Upper lobe of right lung (tissue), 1 donor: ENCODE measurements around the gene SPRING1. TPM values are rescaled to one million over a fixed set of nuclear protein-coding genes. Genes with fewer than 3 reads are reported as not detected.

ENCODE experiments used
- ATAC-seq: fragments of 200-7000 bp; cut with Tn5 transposase; one replicate; pipeline ENCODE4 v1.9.1; 2020; ENCODE audit warnings: mild to moderate bottlenecking, moderate library complexity
- DNase-seq: peaks from one replicate; pipeline ENCODE4 v3.0.0-alpha.2; 2020
- H3K27ac ChIP-seq: fragments of 200-600 bp; one replicate; pipeline ENCODE4 v1.8.0; 2022
- H3K27me3 ChIP-seq: fragments of 200-600 bp; one replicate; pipeline ENCODE4 v1.8.0; 2022; ENCODE audit warnings: mild to moderate bottlenecking
- H3K36me3 ChIP-seq: fragments of 200-600 bp; one replicate; pipeline ENCODE4 v1.8.0; 2022
- H3K4me1 ChIP-seq: fragments of 200-600 bp; one replicate; pipeline ENCODE4 v1.8.0; 2022
- H3K4me3 ChIP-seq: fragments of 200-600 bp; one replicate; pipeline ENCODE4 v1.8.0; 2022; ENCODE audit warnings: mild to moderate bottlenecking
- H3K9me3 ChIP-seq: fragments of 200-600 bp; one replicate; pipeline ENCODE4 v1.8.0; 2022
- CTCF ChIP-seq: fragments of 200-600 bp; IDR thresholded peaks from one replicate; pipeline ENCODE4 v1.8.0; 2022; ENCODE audit warnings: antibody characterized with exemption
- intact Hi-C: fragments of 100-400 bp; cut with DNase I; formaldehyde crosslinking; loops from one replicate; pipeline ENCODE4 v1.11.0; 2022
- total RNA-seq: library from RNA; stranded (reverse); fragmentation: NEBNext Ultra II Directional; extraction: Animal tissue kit (Norgen Biotek cat#: 25700); gene quantifications from one replicate; pipeline ENCODE4 v1.2.1, GENCODE V29; 2021
- donor health status: DM: no; HTN: yes; CAD: no; lungs with severe emphysema.

Gene SPRING1
- total RNA-seq, 1 donor from 2014 or later: 126 TPM

- peak overlapping the region; percentile 36 for H3K27ac ChIP-seq
- peaks cover 14% of the 10 kb centered on the region for H3K36me3 ChIP-seq
- no peak overlapping the region for H3K4me3 ChIP-seq
- TF ChIP-seq CTCF: no peak
- H3K9me3 ChIP-seq: no peaks in the 10 kb centered on the region
- intact Hi-C loops: no loop called here
- no peaks in the 10 kb centered on the region for H3K27me3 ChIP-seq
- peak; percentile 83 for ATAC-seq
- peaks cover 44% of the 10 kb centered on the region for H3K4me1 ChIP-seq
- no peak for DNase-seq
Observed at GRCh38 chr12:116727891-116728290, 10.0 kb downstream of the SPRING1 start.

GRCh38 chr12:116727261-116727660 is 10.6 kb downstream of the SPRING1 start:
- no peak for TF ChIP-seq CTCF
- DNase-seq: no peak
- peaks cover 16% of the 10 kb centered on the region for H3K36me3 ChIP-seq
- H3K27me3 ChIP-seq: no peaks in the 10 kb centered on the region
- H3K4me3 ChIP-seq: no peak overlapping the region
- peak; percentile 60 for ATAC-seq
- peak overlapping the region; percentile 66 for H3K27ac ChIP-seq
- intact Hi-C loops: no loop called here
- H3K4me1 ChIP-seq: peaks cover 44% of the 10 kb centered on the region
- H3K9me3 ChIP-seq: no peaks in the 10 kb centered on the region

GRCh38 chr12:116726694-116727093 is 11.2 kb downstream of the SPRING1 start:
- intact Hi-C loops: no loop called here
- ATAC-seq: peak; percentile 68
- Histone ChIP-seq H3K4me3 (no peak overlapping the region), H3K4me1 (peaks cover 39% of the 10 kb centered on the region), H3K27me3 (no peaks in the 10 kb centered on the region), H3K27ac (peak overlapping the region; percentile 66), H3K36me3 (peaks cover 22% of the 10 kb centered on the region), H3K9me3 (no peaks in the 10 kb centered on the region)
- no peak for TF ChIP-seq CTCF
- DNase-seq: no peak

GRCh38 chr12:116722245-116722644 is 15.6 kb downstream of the SPRING1 start:
- ATAC-seq (no peak), DNase-seq (no peak)
- peaks cover 38% of the 10 kb centered on the region for H3K36me3 ChIP-seq
- TF ChIP-seq CTCF: no peak
- intact Hi-C loops: no loop called here
- no peaks in the 10 kb centered on the region for H3K27me3 ChIP-seq
- H3K9me3 ChIP-seq: no peaks in the 10 kb centered on the region
- peaks cover 33% of the 10 kb centered on the region for H3K4me1 ChIP-seq
- H3K4me3 ChIP-seq: no peak overlapping the region
- H3K27ac ChIP-seq: no peak overlapping the region

DNA sequence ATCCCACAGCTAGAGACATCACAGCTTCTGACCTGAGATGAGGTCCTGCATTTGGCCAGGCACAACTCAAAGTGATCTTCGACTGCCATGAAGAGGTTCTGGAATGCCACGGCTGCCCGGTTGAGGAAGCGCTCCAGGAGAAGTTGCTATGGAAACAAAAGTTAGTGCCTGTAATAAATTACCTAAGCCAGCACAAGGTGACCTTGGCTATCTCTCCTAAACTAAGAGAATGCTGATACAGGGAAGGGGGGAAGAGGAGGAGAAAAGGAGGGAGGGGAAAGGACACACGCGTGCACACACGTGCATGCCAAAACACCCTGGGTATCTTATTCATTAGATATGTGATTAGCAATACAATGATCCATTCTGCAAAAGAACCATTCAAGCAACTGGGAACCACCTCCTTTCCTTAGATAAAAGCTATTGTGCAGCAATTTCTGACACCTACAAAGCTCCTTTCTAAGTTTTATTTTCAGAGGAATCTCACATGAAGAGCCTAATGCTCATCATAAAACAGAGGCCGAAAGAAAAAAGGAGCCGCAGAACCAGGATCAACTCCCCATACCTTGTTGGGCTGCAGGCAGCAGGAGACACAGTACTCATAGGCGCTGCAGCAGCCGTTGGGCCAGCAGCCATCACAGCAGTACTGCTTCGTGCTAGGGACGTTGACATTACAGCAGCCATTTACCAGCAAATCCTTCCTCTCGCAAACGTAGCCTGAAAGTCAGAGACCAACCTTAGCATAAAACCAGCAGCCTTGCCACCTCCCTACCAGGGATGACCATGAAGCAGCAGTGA is 17.9 kb downstream of the SPRING1 start:
- intact Hi-C loops: no loop called here
- DNase-seq: no peak

More for the DNA sequence above, 17.9 kb downstream of the SPRING1 start:
- Histone ChIP-seq H3K4me1 (peaks cover 22% of the 10 kb centered on the region), H3K9me3 (no peaks in the 10 kb centered on the region), H3K36me3 (peaks cover 61% of the 10 kb centered on the region), H3K4me3 (no peak overlapping the region), H3K27ac (peak overlapping the region; percentile 52), H3K27me3 (no peaks in the 10 kb centered on the region)
- peak; percentile 37 for ATAC-seq
- no peak for TF ChIP-seq CTCF
